MCF 10A (cell line): Measurements from ENCODE around the gene ZNF708. TPM values are rescaled to one million over a fixed set of nuclear protein-coding genes. Genes with fewer than 3 reads are reported as not detected.
A peak's percentile ranks its signal among the peaks of the same experiment; 100 is the strongest.

Experiments used
- Bru-seq: library from RNA; stranded (reverse); fragments of 400-500 nt; gene quantifications from one replicate; lab custom pipeline; 2021; lab: Mats Ljungman, UMichigan
- BruChase-seq, 2 experiments: library from RNA; stranded (reverse); fragments of 400-500 nt; gene quantifications; one replicate each; lab custom pipeline; 2021; lab: Mats Ljungman, UMichigan
- BruUV-seq: library from RNA; stranded (reverse); fragments of 400-500 nt; replicated peaks from 2 replicates; lab custom pipeline; 2021; lab: Mats Ljungman, UMichigan
- CTCF ChIA-PET: fragments of 300-600 bp; sonication (Branson Sonifier 250); formaldehyde crosslinking; extraction: SDS; loops from one replicate; lab custom pipeline; 2021; ENCODE audit warnings: antibody characterized with exemption, inconsistent platforms; lab: Yijun Ruan, JAX
- POLR2A ChIA-PET: fragments of 300-600, 350-650 bp; sonication (Branson Sonifier 250); formaldehyde crosslinking; extraction: SDS; loops from one replicate; lab custom pipeline; 2020; ENCODE audit warnings: antibody characterized with exemption, inconsistent platforms; lab: Yijun Ruan, JAX
- DNase-seq: peaks from one replicate; pipeline ENCODE4 v3.0.0-alpha.2; 2018; ENCODE audit not compliant: unreplicated experiment
- H3K27ac Mint-ChIP-seq: one replicate; pipeline ENCODE4 v1.8.0; 2022; ENCODE audit warnings: mild to moderate bottlenecking, low read depth, mixed read lengths; ENCODE audit not compliant: unreplicated experiment
- H3K27me3 Mint-ChIP-seq: one replicate; pipeline ENCODE4 v1.8.0; 2022; ENCODE audit warnings: mixed read lengths; ENCODE audit not compliant: insufficient read depth, unreplicated experiment
- H3K36me3 Mint-ChIP-seq: one replicate; pipeline ENCODE4 v1.8.0; 2022; ENCODE audit warnings: mild to moderate bottlenecking, moderate library complexity, mixed read lengths; ENCODE audit not compliant: insufficient read depth, unreplicated experiment
- H3K4me1 Mint-ChIP-seq: one replicate; pipeline ENCODE4 v1.8.0; 2022; ENCODE audit warnings: mixed read lengths; ENCODE audit not compliant: insufficient read depth, unreplicated experiment
- H3K4me3 Mint-ChIP-seq: one replicate; pipeline ENCODE4 v1.8.0; 2022; ENCODE audit warnings: mild to moderate bottlenecking, moderate library complexity, mixed read lengths; ENCODE audit not compliant: unreplicated experiment
- H3K9me3 Mint-ChIP-seq: one replicate; pipeline ENCODE4 v1.8.0; 2022; ENCODE audit warnings: mixed read lengths; ENCODE audit not compliant: unreplicated experiment
- CTCF ChIP-seq: fragments of 200-600 bp; IDR thresholded peaks from one replicate; pipeline ENCODE4 v1.8.0; 2022; ENCODE audit warnings: antibody characterized with exemption, mild to moderate bottlenecking; ENCODE audit not compliant: unreplicated experiment
- intact Hi-C: fragments of 100-400 bp; cut with micrococcal nuclease; formaldehyde crosslinking; loops from 2 replicates; pipeline ENCODE4 v1.14.1; 2022
- long read RNA-seq: library from polyadenylated mRNA; stranded (forward); transcript quantifications from one replicate; pipeline ENCODE4 v2.0.0, GENCODE V29; 2022
- total RNA-seq: library from RNA; stranded (reverse); gene quantifications from 2 replicates; pipeline ENCODE4 v1.2.3, GENCODE V29; 2022

The ZNF708 gene
- 5.3 and 7.8 TPM in 2 replicates for total RNA-seq
- Bru-seq, nascent RNA, result percentile 81 among the genes with signal in this experiment
- BruChase-seq, experiment 1, labeled RNA remaining after a 6-hour chase, result percentile 74 among the genes with signal in this experiment
- percentile 80 among the genes with signal in this experiment for BruChase-seq, experiment 2, labeled RNA remaining after a 2-hour chase
- long read RNA-seq, result 0 reads

- CTCF ChIA-PET, result interaction anchor here (0.7 to 1.9 kb wide), 4 partner anchors 28 to 68 kb away, joined by 4 to 6 read pairs (median 4); partner anchors contain the start of gene ZNF493
- POLR2A ChIA-PET, result interaction anchor here (0.6 to 3.7 kb wide), 25 partner anchors 9 to 1943 kb away, joined by 3 to 39 read pairs (median 4); partner anchors contain the start of genes ZNF430, ZNF431, ZNF493 and ZNF738
- H3K9me3 Mint-ChIP-seq, result no peaks in the 10 kb centered on the region
- peaks cover 5% of the 10 kb centered on the region for H3K4me1 Mint-ChIP-seq
- intact Hi-C loops, result loop anchor here (2.0 to 5.0 kb wide), 3 partner anchors 30 to 307 kb away; partner anchors contain the start of genes ZNF430, ZNF431 and ZNF738
- H3K36me3 Mint-ChIP-seq, result peaks cover 33% of the 10 kb centered on the region
- DNase-seq, result peak; percentile 94
- BruUV-seq, result no TSS peak
- TF ChIP-seq CTCF, result no peak
- peak within 1 kb of the TSS; percentile 98 for H3K4me3 Mint-ChIP-seq
- H3K27ac Mint-ChIP-seq, result peak within 1 kb of the TSS; percentile 99
- H3K27me3 Mint-ChIP-seq, result no peaks in the 10 kb centered on the region
Observed at GRCh38 chr19:21328885-21329605, at the start of gene ZNF708. TSS of gene ZNF708 (minus strand) at chr19:21329410. CDS start at chr19:21329212, 198 bp downstream.

- Mint-ChIP-seq H3K9me3 (peaks cover 7% of the 10 kb centered on the region), H3K36me3 (peaks cover 26% of the 10 kb centered on the region)
Observed at GRCh38 chr19:21362291-21362690, 33.1 kb upstream of the ZNF708 start.

GRCh38 chr19:21358768-21359451 lies 29.7 kb upstream of the ZNF708 start, which contains the start of gene ZNF738:
TSS of gene ZNF738 (plus strand) at chr19:21359000. CDS start at chr19:21359141, 141 bp downstream.
- no peaks in the 10 kb centered on the region for H3K4me1 Mint-ChIP-seq
- no peaks in the 10 kb centered on the region for H3K9me3 Mint-ChIP-seq

More at GRCh38 chr19:21362291-21362690, 33.1 kb upstream of the ZNF708 start:
- Mint-ChIP-seq H3K4me3 (no peak overlapping the region), H3K27ac (no peak overlapping the region), H3K27me3 (no peaks in the 10 kb centered on the region), H3K4me1 (no peaks in the 10 kb centered on the region)
- POLR2A ChIA-PET, result interaction anchor here (0.6 to 1.3 kb wide), 2 partner anchors 35 to 65 kb away, joined by 3 to 4 read pairs; partner anchors contain the start of gene ZNF493
- BruUV-seq, result TSS peak; percentile 9
- CTCF ChIA-PET, result interaction anchor here (0.6 to 1.0 kb wide), 2 partner anchors 19 to 98 kb away, joined by 3 read pairs; no protein-coding TSS in a partner anchor
- intact Hi-C loops, result no loop called here
- DNase-seq, result no peak
- TF ChIP-seq CTCF, result no peak

More at GRCh38 chr19:21358768-21359451, 29.7 kb upstream of the ZNF708 start, which contains the start of gene ZNF738:
- POLR2A ChIA-PET, result interaction anchor here (0.6 to 3.2 kb wide), 12 partner anchors 13 to 1119 kb away, joined by 3 to 30 read pairs (median 4); partner anchors contain the start of genes ZNF100, ZNF429, ZNF431 and ZNF493
- peak within 1 kb of the TSS; percentile 61 for H3K27ac Mint-ChIP-seq
- intact Hi-C loops, result loop anchor here (2.0 kb wide), 1 partner anchor 30 kb away; the partner anchor contains the start of gene ZNF708
- DNase-seq, result peak; percentile 92
- no peaks in the 10 kb centered on the region for H3K27me3 Mint-ChIP-seq
- no peak for TF ChIP-seq CTCF
- CTCF ChIA-PET, result interaction anchor here (0.6 to 1.5 kb wide), 8 partner anchors 15 to 978 kb away, joined by 3 read pairs; no protein-coding TSS in a partner anchor
- H3K4me3 Mint-ChIP-seq, result peak within 1 kb of the TSS; percentile 81
- TSS peak; percentile 34 for BruUV-seq
- peaks cover 10% of the 10 kb centered on the region for H3K36me3 Mint-ChIP-seq
